Measurements from ENCODE around the gene UBB. TPM values are rescaled to one million over a fixed set of nuclear protein-coding genes. Genes with fewer than 3 reads are reported as not detected.
A peak's percentile ranks its signal among the peaks of the same experiment; 100 is the strongest.

UBB gene
- total RNA-seq, 4 donors from 2014 or later, result 574 to 927 (median 633) TPM

- no peak for DNase-seq
- H3K4me1 ChIP-seq, result no peaks in the 10 kb centered on the region
- H3K27ac ChIP-seq, result no peak overlapping the region
- H3K9me3 ChIP-seq, result no peaks in the 10 kb centered on the region
- no peak overlapping the region for H3K4me3 ChIP-seq
- no peak for TF ChIP-seq POLR2A (IDR thresholded peaks at IDR 0.05)
- TF ChIP-seq, protein P1, sequence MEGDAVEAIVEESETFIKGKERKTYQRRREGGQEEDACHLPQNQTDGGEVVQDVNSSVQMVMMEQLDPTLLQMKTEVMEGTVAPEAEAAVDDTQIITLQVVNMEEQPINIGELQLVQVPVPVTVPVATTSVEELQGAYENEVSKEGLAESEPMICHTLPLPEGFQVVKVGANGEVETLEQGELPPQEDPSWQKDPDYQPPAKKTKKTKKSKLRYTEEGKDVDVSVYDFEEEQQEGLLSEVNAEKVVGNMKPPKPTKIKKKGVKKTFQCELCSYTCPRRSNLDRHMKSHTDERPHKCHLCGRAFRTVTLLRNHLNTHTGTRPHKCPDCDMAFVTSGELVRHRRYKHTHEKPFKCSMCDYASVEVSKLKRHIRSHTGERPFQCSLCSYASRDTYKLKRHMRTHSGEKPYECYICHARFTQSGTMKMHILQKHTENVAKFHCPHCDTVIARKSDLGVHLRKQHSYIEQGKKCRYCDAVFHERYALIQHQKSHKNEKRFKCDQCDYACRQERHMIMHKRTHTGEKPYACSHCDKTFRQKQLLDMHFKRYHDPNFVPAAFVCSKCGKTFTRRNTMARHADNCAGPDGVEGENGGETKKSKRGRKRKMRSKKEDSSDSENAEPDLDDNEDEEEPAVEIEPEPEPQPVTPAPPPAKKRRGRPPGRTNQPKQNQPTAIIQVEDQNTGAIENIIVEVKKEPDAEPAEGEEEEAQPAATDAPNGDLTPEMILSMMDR (IDR thresholded peaks at IDR 0.05), result no peak
- peaks cover 0 to 31% (median 0%) of the 10 kb centered on the region in 3 donors for H3K36me3 ChIP-seq
- no peaks in the 10 kb centered on the region for H3K27me3 ChIP-seq
These were observed 46.1 kb downstream of the UBB start for GRCh38 chr17:16427020-16427419.

- H3K27me3 ChIP-seq, result no peaks in the 10 kb centered on the region
- no peaks in the 10 kb centered on the region for H3K9me3 ChIP-seq
- H3K4me1 ChIP-seq, result no peaks in the 10 kb centered on the region
- TF ChIP-seq, protein P1 (IDR thresholded peaks at IDR 0.05), result peak in 4 of 6 experiments; percentile 50 to 80 (median 75)
- TF ChIP-seq POLR2A (IDR thresholded peaks at IDR 0.05), result no peak
- no peak overlapping the region for H3K27ac ChIP-seq
- DNase-seq, result peak; percentile 44 to 80 (median 80)
- no peak overlapping the region for H3K4me3 ChIP-seq
- peaks cover 0 to 23% (median 0%) of the 10 kb centered on the region in 3 donors for H3K36me3 ChIP-seq
These were observed 47.4 kb downstream of the UBB start for GRCh38 chr17:16428098-16428882.

- Histone ChIP-seq H3K9me3 (no peaks in the 10 kb centered on the region), H3K4me3 (no peak overlapping the region), H3K27me3 (no peaks in the 10 kb centered on the region), H3K27ac (no peak overlapping the region), H3K36me3 (peaks cover 0 to 20% (median 0%) of the 10 kb centered on the region in 3 donors), H3K4me1 (no peaks in the 10 kb centered on the region)
- no peak for DNase-seq
- TF ChIP-seq, protein P1 (IDR thresholded peaks at IDR 0.05), result no peak
- no peak for TF ChIP-seq POLR2A (IDR thresholded peaks at IDR 0.05)
These were observed 48.2 kb downstream of the UBB start for GRCh38 chr17:16429083-16429482.

DNA sequence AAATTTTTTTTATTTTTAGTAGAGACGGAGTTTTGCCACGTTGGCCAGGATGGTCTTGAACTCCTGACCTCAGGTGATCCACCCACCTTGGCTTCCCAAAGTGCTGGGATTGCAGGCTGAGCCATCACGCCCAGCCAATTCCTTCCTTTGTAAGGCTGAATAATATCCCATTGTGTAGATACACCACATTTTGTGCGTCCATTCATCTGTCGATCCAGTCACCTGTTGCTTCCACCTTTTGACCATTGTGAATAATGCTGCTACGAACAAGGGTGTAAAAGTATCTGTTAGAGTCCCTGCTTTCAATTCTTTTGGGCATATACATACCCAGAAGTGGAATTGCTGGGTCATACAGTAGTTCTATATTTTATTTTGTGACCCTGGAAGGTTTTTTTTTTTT lies 49.8 kb downstream of the UBB start:
- H3K36me3 ChIP-seq, result peaks cover 0 to 20% (median 0%) of the 10 kb centered on the region in 3 donors
- H3K27ac ChIP-seq, result no peak overlapping the region
- DNase-seq, result no peak
- no peak for TF ChIP-seq POLR2A (IDR thresholded peaks at IDR 0.05)
- TF ChIP-seq, protein P1 (IDR thresholded peaks at IDR 0.05), result no peak
- H3K9me3 ChIP-seq, result no peaks in the 10 kb centered on the region
- no peaks in the 10 kb centered on the region for H3K4me1 ChIP-seq
- H3K4me3 ChIP-seq, result no peak overlapping the region
- H3K27me3 ChIP-seq, result no peaks in the 10 kb centered on the region

DNA sequence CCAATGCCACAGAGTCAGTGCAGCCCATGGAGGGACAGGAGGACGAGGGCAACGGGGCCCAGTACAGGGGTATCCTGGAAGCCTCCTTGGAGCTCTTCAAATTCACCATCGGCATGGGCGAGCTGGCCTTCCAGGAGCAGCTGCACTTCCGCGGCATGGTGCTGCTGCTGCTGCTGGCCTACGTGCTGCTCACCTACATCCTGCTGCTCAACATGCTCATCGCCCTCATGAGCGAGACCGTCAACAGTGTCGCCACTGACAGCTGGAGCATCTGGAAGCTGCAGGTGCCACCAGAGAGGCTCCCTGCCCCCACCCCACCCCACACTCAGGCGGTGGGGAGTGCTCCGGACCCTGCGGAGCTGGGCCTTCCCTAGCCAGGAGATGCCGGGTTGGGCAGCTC lies 51.1 kb downstream of the UBB start:
- Histone ChIP-seq H3K4me3 (no peak overlapping the region), H3K27me3 (no peaks in the 10 kb centered on the region), H3K36me3 (peaks cover 0 to 9% (median 0%) of the 10 kb centered on the region in 3 donors), H3K27ac (no peak overlapping the region), H3K4me1 (no peaks in the 10 kb centered on the region), H3K9me3 (no peaks in the 10 kb centered on the region)
- TF ChIP-seq, protein P1 (IDR thresholded peaks at IDR 0.05), result no peak
- TF ChIP-seq POLR2A (IDR thresholded peaks at IDR 0.05), result no peak
- no peak for DNase-seq

Other genes with a start within 250 kb of the UBB start
- gene NCOR1, start 165.6 kb upstream of the UBB start, total RNA-seq, result 100 to 1,000 TPM; 321 to 561 (median 467) TPM
- 100 to 1,000 TPM in 3 of 4 donors, 10 to 100 TPM in 1; 77.1 to 491 (median 144) TPM for gene PIGL, start 163.9 kb upstream of the UBB start, total RNA-seq
- gene CENPV, start 27.6 kb upstream of the UBB start, total RNA-seq, result 100 to 1,000 TPM in 1 of 4 donors, 10 to 100 TPM in 3; 49.0 to 109 (median 79.3) TPM
- gene TRPV2, start 34.5 kb downstream of the UBB start, total RNA-seq, result 10 to 100 TPM in 2 of 4 donors, 1 to 10 TPM in 2; 3.9 to 19.0 (median 7.7) TPM
- 100 to 1,000 TPM in 3 of 4 donors, 10 to 100 TPM in 1; 48.7 to 213 (median 187) TPM for gene LRRC75A, start 111.1 kb downstream of the UBB start, total RNA-seq
- gene ZNF287, start 188.1 kb downstream of the UBB start, total RNA-seq, result 1 to 10 TPM in 3 of 4 donors, under 1 TPM in 1; 0.70 to 8.8 (median 3.7) TPM